Activated CD4-positive, alpha-beta T cell treated with anti-CD3 and anti-CD28 coated beads, Interleukin-2, amount 50 U/mL, for 1 hour (primary cell): Measurements from ENCODE around the gene UACA.
"Not testable (repeated sequence)": the region's sequence is repeated elsewhere in the genome, so short reads cannot be mapped to it uniquely, and the experiment has no call there.

Source experiments
- DNase-seq: peaks from one replicate; pipeline ENCODE4 v3.0.0-alpha.2; 2020

Gene UACA

DNA sequence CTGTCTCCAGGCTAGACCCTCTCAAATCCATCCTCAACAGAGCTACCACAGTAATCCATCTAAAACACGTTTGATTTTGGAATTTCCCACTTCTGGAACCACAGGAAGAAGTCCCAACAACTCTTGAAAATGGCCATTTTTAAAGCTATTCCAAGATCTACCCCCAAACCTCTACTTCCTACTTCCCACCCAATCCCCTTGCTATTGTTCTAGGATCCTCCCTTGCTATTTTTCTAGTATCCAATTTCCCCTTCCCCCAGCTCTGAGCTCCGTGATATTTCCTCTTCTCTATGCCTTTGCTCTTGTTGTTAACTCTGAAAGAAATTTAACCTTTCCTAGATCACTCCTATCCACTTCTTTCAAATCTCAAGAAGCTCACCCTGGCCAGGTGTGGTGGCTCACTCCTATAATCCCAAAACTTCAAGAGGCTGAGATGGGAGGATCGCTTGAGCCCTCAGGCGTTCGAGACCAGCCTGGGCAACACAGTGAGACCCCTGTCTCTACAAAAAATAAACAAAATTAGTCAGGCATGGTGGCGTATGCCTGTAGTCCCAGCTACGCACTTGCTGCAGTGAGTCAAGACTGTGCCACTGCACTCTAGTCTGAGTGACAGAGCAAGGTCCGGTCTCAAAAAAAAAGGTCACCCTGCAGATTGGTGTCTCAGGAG is 13.0 kb downstream of the UACA start:
- DNase-seq, result no peak

GRCh38 chr15:70748281-70748747 is 15.0 kb downstream of the UACA start:
- DNase-seq, result no peak

- not testable (repeated sequence) for DNase-seq
These were observed 16.8 kb downstream of the UACA start for GRCh38 chr15:70746598-70746997.

DNA sequence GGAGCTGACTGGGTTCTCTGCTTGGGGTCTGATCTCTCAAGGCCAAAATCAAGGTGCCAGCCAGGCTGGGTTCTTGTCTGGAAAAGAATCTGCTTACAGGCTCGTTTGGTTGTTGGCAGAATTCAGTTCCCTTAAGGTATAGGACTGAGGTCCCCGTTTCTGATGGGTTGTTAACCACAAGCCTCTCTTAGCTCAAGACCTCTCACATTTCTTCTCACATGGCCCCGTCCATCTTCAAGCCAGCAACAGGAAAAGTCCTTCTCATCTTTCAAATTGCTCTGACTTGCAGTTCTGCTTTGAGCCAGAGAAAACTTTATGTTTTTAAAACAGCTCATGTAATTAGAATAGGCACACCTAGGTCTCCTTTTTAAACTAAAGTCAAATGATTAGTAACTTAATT is 20.4 kb downstream of the UACA start:
- DNase-seq, result no peak

DNA sequence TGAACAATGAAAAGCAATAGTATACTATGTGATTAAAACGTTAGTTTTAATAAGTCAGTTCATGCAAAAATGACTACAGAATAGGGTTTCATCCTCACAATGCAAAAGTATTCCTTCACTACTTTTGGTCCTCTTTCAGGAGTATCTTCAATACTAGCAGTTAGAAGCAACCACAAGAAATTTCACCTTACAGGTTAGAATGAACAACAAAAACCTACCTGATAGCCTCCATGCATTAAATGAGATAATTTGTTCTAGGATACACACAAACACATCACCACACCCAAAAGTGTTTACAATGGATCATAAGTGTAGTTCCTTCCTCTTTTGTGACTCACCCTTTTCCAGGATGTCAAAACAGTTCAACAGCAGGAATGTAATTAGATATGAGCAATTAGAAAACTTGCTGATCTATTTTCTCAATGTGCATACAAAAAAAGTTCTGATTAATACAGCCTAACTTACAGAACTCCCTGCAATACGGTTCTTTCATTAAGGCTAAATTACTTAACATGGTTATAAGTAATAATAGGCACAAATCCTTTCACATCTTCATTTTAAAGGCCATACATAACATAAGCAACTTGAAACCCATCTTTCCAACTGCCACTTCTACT is 21.6 kb downstream of the UACA start:
- no peak for DNase-seq

- no peak for DNase-seq
These were observed 22.2 kb downstream of the UACA start for GRCh38 chr15:70741107-70741531.

DNA sequence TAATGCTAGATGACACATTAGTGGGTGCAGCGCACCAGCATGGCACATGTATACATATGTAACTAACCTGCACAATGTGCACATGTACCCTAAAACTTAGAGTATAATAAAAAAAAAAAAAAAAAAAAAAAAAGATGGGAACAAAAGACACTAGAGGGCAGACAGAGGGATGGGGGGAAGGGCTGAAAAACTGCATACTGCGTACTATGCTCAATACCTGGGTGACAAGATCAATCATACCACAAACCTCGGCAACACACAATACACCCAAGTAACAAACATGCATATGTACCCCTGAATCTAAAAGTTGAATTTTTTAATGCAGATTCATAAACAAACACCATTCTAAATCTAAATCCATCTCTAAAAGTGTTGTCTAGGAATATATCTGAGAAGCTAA is 28.3 kb downstream of the UACA start:
- DNase-seq, result not testable (repeated sequence)

GRCh38 chr15:70729164-70729563 is 34.2 kb downstream of the UACA start:
- no peak for DNase-seq

GRCh38 chr15:70726753-70727152 is 36.6 kb downstream of the UACA start:
- DNase-seq, result no peak

DNA sequence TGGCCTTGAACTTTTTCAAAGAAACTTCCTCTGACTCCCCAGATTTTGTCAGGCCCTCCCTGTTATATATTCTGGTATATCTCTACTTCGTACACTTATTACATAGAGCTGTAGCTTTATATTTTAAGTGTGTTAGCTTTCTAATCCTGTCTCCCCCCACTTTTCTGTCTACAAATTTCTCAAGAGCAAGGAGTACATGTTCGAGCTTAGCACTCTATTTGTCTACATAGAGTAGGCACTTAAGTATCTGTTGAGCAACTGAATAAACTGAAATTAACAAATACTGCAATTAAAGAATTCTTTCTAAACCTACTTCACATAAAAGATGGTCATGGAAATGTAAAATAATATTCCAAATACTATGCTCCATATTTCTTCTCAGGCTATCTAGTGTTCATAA is 39.4 kb downstream of the UACA start:
- no peak for DNase-seq

GRCh38 chr15:70723122-70723422 is 40.3 kb downstream of the UACA start:
- DNase-seq, result no peak

- DNase-seq, result no peak
These were observed 40.9 kb downstream of the UACA start for GRCh38 chr15:70722266-70723121.

DNA sequence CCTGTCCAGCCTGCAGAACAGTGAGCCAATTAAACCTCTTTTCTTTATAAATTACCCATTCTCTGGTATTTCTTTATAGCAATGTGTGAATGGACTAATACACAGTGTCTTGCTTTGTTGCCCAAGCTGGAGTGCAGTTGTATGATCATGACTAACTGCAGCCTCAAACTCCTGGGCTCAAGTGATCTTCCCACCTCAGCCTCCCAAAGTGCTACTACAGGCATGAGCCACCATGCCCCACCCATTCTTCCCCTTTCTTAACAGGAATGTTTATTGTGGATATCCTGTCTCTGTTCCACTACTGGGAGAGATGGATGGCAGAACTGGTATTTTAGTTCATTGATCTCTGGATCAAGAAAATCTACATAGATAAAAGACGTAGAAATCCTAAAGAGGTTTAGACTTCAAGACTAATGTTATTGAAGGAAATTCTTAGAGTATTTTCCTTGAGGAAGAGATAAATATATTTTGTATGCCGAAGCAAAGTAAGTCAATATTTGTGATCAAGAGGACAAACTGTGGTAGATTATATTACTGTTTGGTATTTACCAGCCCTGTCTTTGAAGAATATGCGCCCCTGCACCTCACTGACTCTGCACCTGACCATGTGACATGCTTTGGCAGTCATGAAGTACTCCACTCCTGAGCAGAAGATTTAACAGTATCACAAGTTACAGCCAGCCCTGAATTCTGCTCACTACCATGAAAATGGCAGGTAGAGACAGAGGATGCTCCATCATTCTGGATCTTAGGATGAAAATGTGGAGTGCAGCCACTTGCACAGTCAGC is 42.9 kb downstream of the UACA start:
- DNase-seq, result no peak

DNA sequence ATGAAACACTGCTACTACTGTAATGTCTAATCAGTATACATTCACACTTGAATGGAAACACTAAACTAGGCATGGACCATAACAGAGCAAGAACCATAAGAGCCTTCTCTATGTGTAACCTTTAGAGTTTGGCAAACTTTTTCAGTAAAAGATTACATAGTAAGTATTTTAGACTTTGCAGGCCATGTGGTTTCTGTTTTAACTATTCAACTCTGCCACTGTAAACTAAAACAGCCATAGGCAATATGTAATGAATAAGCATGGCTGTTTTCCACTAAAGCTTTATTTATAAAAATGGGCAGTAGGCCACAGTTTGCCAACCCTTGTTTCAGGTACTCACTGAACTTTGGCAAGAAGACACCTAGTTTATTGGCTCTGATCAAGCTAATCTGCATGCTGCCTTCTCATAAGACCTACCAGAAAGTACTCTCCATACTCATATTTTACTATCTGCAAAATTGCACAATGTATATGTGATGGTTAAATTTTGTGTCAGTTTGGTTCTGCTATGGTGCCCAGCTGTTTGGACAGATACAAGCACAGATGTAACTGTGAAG is 46.0 kb downstream of the UACA start:
- DNase-seq, result no peak

- DNase-seq, result no peak
These were observed 47.4 kb downstream of the UACA start for GRCh38 chr15:70715840-70716485.

DNA sequence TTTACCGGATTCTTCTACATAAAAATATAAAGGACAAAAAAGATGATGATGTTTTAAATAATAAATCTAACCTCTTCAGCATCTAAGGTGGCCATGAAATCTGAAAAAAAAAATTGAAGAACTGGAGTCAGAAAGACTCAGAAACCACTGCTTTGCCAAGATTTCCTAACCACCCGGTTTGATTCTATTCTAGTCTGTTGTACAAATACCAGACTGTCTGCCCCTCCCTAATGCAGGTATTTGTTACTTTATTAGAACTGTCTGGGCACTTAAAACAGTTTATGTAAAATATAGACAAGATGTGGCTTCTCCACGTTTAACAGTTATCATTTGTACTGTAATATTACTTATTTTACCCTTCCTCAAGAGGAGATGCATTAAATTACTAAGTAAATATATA is 48.8 kb downstream of the UACA start:
- DNase-seq, result no peak

DNA sequence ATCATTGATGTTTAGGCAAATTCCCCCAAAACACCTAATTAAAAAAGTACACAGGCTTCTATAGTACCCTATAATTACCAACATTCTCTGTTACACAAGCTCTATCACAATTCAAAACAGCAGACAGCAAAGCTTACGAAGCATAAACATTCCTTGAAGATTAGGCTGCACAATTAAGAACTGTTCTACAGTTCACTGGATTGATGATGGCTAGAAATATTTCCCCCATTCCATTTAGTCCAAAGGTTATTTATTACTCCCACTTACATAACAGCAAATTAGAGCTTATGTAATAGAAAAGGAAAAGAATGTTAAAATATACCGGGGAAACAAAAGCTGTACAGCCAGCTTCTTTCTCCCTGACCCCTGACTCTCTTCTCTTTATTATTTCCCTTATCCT is 49.3 kb downstream of the UACA start:
- DNase-seq, result no peak

DNA sequence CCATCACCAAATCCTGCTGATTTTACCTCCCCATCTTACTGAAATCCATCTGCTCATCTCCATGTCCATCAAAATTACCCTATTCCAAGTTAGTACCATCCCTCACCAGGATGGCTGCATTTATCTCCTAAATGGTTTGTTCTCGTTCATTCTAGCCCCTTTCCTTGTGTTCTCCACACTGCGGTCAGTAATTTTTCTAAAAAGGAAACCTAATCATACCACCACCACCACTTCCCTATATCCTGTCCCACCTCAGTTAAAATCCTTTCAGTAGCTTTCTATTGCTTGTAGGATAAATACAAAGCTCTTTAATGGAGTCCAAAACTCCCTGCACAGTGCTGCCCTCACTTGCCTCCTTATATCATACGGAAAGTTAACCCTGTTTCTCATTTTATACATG is 51.1 kb downstream of the UACA start:
- no peak for DNase-seq

DNA sequence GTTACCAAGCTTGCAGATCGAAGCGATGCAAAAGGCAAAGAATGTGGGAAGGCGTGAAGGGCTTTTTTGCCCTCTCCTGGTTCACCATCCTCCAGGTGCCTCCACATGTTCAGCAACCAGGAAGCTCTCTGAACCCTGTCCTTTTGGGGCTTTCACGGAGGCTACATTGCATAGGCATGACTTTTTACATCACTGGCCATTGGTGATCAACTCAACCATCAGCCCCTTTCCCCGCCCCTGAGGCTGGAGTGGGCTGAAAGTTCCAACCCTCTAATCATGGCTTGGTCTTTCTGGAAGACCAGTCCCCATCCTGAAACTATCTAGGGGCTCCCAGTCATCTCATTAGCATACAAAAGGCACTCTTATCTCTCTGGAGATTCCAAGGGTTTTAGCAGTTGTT is 52.6 kb downstream of the UACA start:
- DNase-seq, result no peak

DNA sequence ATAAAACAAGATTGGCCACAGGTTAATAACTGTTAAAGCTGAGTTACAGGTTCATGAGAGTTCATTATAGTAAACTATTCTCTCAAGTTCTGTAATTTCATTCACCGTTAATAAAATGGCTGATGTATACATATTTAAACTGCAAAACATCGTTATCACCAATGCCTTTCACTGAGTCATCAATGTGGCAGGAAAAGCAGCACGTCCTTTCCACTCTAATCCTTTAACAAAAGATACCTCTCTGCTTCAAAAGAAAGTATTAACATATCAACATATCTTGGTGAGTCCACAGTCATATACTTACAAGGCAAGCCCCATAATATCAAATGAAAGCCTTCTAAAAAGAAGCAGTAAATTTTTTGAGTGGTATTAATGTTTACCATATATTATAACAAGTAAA is 54.5 kb downstream of the UACA start:
- DNase-seq, result no peak

- DNase-seq, result no peak
These were observed 55.6 kb downstream of the UACA start for GRCh38 chr15:70707686-70708300.

GRCh38 chr15:70704731-70705130 is 58.6 kb downstream of the UACA start:
- no peak for DNase-seq
